Type B pancreatic cell (in vitro differentiated cells): Measurements from ENCODE around the gene PRSS3. TPM values are rescaled to one million over a fixed set of nuclear protein-coding genes. Genes with fewer than 3 reads are reported as not detected.
"Not testable (repeated sequence)": the region's sequence is repeated elsewhere in the genome, so short reads cannot be mapped to it uniquely, and the experiment has no call there.

Source experiments
- DNase-seq: peaks from one replicate; pipeline ENCODE4 v3.0.0; 2021; ENCODE audit warnings: mixed read lengths; ENCODE audit not compliant: unreplicated experiment; ENCODE audit errors: extremely low spot score
- H3K27ac Mint-ChIP-seq: 2 replicates; pipeline ENCODE4 v1.8.0; 2021; ENCODE audit warnings: mild to moderate bottlenecking, mixed read lengths
- H3K27me3 Mint-ChIP-seq: 2 replicates; pipeline ENCODE4 v1.8.0; 2021; ENCODE audit warnings: mixed read lengths
- H3K36me3 Mint-ChIP-seq: 2 replicates; pipeline ENCODE4 v1.8.0; 2021; ENCODE audit warnings: mixed read lengths
- H3K4me1 Mint-ChIP-seq: one replicate; pipeline ENCODE4 v1.8.0; 2021; ENCODE audit warnings: mixed read lengths; ENCODE audit not compliant: unreplicated experiment
- H3K4me3 Mint-ChIP-seq: 2 replicates; pipeline ENCODE4 v1.8.0; 2021; ENCODE audit warnings: mild to moderate bottlenecking, mixed read lengths
- H3K9me3 Mint-ChIP-seq: 2 replicates; pipeline ENCODE4 v1.8.0; 2021; ENCODE audit warnings: mixed read lengths
- CTCF ChIP-seq: fragments of 200-600 bp; sonication (generic); conservative IDR thresholded peaks from 2 replicates; pipeline ENCODE4 v1.5.0; 2021; ENCODE audit warnings: antibody characterized with exemption, mild to moderate bottlenecking
- total RNA-seq: library from RNA; stranded (reverse); gene quantifications from 2 replicates; pipeline ENCODE4 v1.2.1, GENCODE V29; 2021; ENCODE audit warnings: low replicate concordance

Gene PRSS3
- total RNA-seq, 1 donor from 2014 or later: not detected

- H3K4me3 Mint-ChIP-seq: no peak overlapping the region
- no peak for TF ChIP-seq CTCF
- H3K27ac Mint-ChIP-seq: peak overlapping the region; percentile 42
- peaks cover 4% of the 10 kb centered on the region for H3K4me1 Mint-ChIP-seq
- no peaks in the 10 kb centered on the region for H3K36me3 Mint-ChIP-seq
- H3K27me3 Mint-ChIP-seq: peaks cover 11% of the 10 kb centered on the region
- no peaks in the 10 kb centered on the region for H3K9me3 Mint-ChIP-seq
- no peak for DNase-seq
Observed at GRCh38 chr9:33752130-33752637, 43.2 kb upstream of the PRSS3 start.

- H3K9me3 Mint-ChIP-seq, H3K4me3 Mint-ChIP-seq, H3K36me3 Mint-ChIP-seq, H3K4me1 Mint-ChIP-seq, H3K27ac Mint-ChIP-seq, DNase-seq: not testable (repeated sequence)
- peaks cover 11% of the 10 kb centered on the region for H3K27me3 Mint-ChIP-seq
Observed at GRCh38 chr9:33752789-33753188, 42.6 kb upstream of the PRSS3 start.

- not testable (repeated sequence) for H3K36me3 Mint-ChIP-seq, H3K27ac Mint-ChIP-seq, H3K4me3 Mint-ChIP-seq, H3K9me3 Mint-ChIP-seq, H3K4me1 Mint-ChIP-seq, DNase-seq, H3K27me3 Mint-ChIP-seq
Observed at GRCh38 chr9:33759648-33760047, 35.7 kb upstream of the PRSS3 start.

GRCh38 chr9:33762343-33762742, 33.0 kb upstream of the PRSS3 start:
- H3K4me3 Mint-ChIP-seq: no peak overlapping the region
- DNase-seq: no peak
- no peaks in the 10 kb centered on the region for H3K27me3 Mint-ChIP-seq
- H3K4me1 Mint-ChIP-seq: no peaks in the 10 kb centered on the region
- peaks cover 9% of the 10 kb centered on the region for H3K9me3 Mint-ChIP-seq
- H3K27ac Mint-ChIP-seq: no peak overlapping the region
- H3K36me3 Mint-ChIP-seq: no peaks in the 10 kb centered on the region
- TF ChIP-seq CTCF: no peak

GRCh38 chr9:33763709-33764108, 31.7 kb upstream of the PRSS3 start:
- not testable (repeated sequence) for H3K4me3 Mint-ChIP-seq, H3K36me3 Mint-ChIP-seq, H3K27ac Mint-ChIP-seq, DNase-seq, H3K9me3 Mint-ChIP-seq, H3K27me3 Mint-ChIP-seq, H3K4me1 Mint-ChIP-seq

GRCh38 chr9:33765411-33765810, 29.9 kb upstream of the PRSS3 start:
- Mint-ChIP-seq H3K27ac (peak overlapping the region; percentile 79), H3K4me1 (no peaks in the 10 kb centered on the region), H3K27me3 (no peaks in the 10 kb centered on the region), H3K9me3 (peaks cover 9% of the 10 kb centered on the region), H3K4me3 (peak overlapping the region; percentile 39), H3K36me3 (no peaks in the 10 kb centered on the region)
- DNase-seq: no peak
- TF ChIP-seq CTCF: no peak

GRCh38 chr9:33770156-33770880, 25.0 kb upstream of the PRSS3 start:
- H3K9me3 Mint-ChIP-seq, DNase-seq, H3K4me1 Mint-ChIP-seq, H3K36me3 Mint-ChIP-seq, H3K4me3 Mint-ChIP-seq, H3K27me3 Mint-ChIP-seq: not testable (repeated sequence)
- H3K27ac Mint-ChIP-seq: peak overlapping the region; percentile 71

- Mint-ChIP-seq H3K27ac (peak overlapping the region; percentile 75), H3K4me3 (peak overlapping the region; percentile 24)
- H3K36me3 Mint-ChIP-seq, H3K27me3 Mint-ChIP-seq, H3K4me1 Mint-ChIP-seq, H3K9me3 Mint-ChIP-seq, DNase-seq: not testable (repeated sequence)
Observed at GRCh38 chr9:33773135-33773534, 22.2 kb upstream of the PRSS3 start.

GRCh38 chr9:33774074-33774659, 21.2 kb upstream of the PRSS3 start:
- peak overlapping the region; percentile 95 for H3K27ac Mint-ChIP-seq
- H3K9me3 Mint-ChIP-seq, DNase-seq, H3K27me3 Mint-ChIP-seq, H3K36me3 Mint-ChIP-seq: not testable (repeated sequence)
- H3K4me3 Mint-ChIP-seq: peak overlapping the region; percentile 50
- H3K4me1 Mint-ChIP-seq: peaks cover 15% of the 10 kb centered on the region
